ENCODE results near the gene APOF.

GRCh38 chr12:56321027-56321426 is 41.6 kb downstream of the APOF start:
- no peak for TF ChIP-seq CTCF (IDR thresholded peaks at IDR 0.05; ENCODE audit: low read depth, low read length, poor library complexity, severe bottlenecking)
- no peak for TF ChIP-seq EZH2phosphoT487 (IDR thresholded peaks at IDR 0.05; ENCODE audit: borderline replicate concordance, low read length)
